ENCODE measurements around the gene TFF3.

Gene TFF3

GRCh38 chr21:42286416-42286815, 28.8 kb downstream of the TFF3 start:
- DNase-seq, result no peak

- no peak for DNase-seq
Measured at GRCh38 chr21:42285569-42286245, 29.5 kb downstream of the TFF3 start.

DNA sequence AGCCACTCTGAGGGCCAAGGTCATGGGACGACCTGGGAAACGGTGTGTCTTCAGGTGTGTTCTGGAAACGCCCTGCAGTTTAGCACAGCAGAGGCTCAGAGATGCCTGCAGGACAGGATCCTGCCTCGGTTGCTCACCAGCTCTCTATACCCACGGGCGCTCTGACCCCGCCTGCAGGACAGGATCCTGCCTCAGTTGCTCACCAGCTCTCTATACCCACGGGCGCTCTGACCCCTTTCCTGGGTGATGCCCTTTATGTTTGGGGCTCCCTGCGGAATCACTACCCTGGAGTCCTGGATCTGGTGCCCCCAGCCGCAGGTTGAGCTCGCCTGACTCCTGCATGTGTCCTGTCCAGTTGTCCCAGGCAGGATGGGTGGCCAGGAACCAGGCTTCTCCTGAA, 32.5 kb downstream of the TFF3 start:
- no peak for DNase-seq

DNA sequence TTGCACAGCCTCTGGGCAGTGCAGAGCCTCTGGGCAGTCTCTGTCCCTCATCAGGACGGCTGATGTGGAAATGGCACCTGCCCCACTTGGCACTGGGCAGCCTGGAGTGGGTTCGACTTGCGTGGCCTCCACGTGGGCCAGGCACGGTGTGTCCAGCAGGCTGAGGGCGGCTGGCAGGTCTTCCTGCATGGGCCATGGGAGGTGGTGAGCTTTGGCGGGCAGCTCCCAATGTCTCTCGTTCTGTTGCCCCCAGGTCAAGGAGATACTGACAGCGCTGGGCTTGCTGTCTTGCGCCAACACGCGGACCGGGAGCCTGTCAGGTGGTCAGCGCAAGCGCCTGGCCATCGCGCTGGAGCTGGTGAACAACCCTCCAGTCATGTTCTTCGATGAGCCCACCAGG, 33.2 kb downstream of the TFF3 start:
- no peak for DNase-seq

- no peak for DNase-seq
Measured at GRCh38 chr21:42281181-42281680, 34.0 kb downstream of the TFF3 start.

DNA sequence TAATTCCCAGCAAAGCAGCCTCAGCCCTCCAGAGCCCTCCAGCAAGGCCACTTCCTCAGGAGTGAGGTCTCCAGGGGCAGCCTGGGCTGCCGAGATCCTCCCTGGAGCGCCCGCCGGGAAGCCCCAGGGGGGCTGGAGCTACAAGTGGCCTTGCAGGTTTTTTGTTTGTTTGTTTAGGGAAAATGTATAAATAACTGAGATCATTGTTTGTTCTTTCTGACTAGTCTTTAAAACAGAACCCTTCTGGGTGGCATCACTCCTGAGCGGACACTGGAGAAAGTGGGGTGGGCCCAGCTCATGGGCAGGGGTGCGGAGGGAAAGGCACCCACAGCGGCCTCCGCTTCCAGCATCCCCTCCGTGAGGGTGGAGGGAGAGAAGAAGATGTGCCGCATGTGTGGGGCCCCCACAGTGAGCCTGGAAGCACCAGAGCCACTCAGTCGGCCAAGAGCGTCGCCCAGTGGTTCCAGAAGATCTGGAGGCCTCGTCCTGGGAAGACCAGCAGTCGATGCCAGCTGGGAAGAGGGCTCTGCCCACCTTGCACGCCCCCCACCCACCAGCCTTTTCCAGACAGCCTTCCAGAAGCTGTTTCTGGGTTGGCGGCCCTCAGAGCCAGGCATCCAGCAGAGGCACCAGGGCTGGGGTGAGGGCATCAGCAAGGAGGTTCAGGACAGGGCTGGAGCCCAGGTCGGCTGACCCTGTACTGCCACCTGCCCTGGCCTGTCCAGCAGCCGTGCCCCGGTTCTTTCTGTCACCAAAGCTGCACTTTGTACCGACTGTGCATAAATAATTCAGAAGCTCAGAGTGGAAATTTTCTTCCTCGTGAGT, 34.6 kb downstream of the TFF3 start:
- DNase-seq, result no peak

GRCh38 chr21:42279888-42280287, 35.3 kb downstream of the TFF3 start:
- DNase-seq, result no peak

DNA sequence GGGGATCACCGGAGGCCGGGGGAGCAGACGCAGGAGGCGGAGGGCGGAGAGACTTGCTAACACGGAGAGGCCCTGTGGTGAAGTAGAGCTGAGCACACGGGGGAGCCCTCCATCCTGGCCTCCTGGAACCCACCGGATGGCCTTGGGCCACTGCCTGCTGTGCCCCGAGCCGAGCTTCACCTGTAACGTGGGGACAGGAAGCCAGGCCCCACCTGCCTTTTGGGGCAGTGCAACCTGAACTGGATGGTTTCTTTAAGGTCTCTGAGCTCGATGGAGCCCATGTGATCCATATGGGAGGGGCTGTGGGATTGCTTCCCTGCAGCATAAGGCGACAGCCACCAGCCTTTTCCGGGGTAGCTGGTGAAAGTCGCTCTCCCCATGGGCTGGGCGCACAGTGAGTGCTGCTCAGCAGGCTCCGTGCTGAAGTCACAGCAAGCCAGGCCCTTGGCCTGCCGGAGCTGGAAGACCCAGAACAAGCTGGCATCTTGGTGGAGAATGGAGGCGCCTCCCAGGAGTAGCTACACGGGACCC, 35.8 kb downstream of the TFF3 start:
- no peak for DNase-seq

- DNase-seq, result no peak
Measured at GRCh38 chr21:42278451-42279149, 36.6 kb downstream of the TFF3 start.

GRCh38 chr21:42277593-42277992, 37.6 kb downstream of the TFF3 start:
- no peak for DNase-seq

DNA sequence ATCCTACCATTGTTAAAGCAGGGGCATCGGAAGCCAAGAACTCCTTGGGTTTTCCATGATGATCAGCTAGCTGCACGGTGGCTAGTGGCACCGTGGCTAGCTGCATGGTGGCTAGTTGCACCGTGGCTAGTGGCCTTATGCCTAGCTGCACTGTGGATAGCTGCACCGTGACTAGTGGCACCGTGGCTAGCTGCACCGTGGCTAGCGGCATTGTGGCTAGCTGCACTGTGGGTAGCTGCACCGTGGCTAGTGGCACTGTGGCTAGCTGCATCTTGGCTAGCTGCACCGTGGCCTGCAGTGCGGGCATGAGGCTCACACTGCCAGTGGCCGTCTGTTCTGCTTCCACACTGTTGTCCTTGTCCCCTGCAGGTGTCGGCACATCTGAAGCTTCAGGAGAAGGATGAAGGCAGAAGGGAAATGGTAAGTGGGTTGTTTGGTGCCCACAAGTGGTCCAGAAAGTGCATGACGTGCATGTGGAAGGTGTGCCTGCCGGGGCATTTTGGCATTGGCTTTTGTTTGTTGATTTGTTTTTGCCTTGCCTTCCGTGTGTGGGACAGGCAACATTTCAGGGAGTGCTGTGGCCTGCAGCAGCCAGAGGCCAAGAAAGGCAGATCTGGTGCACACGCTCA, 38.6 kb downstream of the TFF3 start:
- no peak for DNase-seq

DNA sequence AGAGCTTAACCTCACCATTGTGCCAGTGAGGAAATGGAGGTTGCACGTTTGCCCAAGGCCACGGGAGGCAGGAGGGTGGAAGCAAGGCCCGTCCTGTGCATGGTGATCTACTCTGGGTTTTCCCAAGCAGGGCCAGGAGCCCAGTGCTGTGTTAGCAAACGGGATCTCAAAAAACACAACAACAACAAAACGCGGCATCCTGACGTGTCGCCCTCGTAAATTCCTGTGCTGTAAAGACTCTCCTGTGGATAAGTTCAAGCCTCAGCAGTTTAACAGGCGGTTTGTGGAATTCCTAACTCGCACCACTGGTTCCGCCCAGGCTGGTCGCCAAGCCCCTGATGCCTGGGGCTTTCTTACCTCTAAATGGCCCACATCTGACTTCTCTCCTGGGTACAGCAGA, 39.1 kb downstream of the TFF3 start:
- DNase-seq, result no peak

DNA sequence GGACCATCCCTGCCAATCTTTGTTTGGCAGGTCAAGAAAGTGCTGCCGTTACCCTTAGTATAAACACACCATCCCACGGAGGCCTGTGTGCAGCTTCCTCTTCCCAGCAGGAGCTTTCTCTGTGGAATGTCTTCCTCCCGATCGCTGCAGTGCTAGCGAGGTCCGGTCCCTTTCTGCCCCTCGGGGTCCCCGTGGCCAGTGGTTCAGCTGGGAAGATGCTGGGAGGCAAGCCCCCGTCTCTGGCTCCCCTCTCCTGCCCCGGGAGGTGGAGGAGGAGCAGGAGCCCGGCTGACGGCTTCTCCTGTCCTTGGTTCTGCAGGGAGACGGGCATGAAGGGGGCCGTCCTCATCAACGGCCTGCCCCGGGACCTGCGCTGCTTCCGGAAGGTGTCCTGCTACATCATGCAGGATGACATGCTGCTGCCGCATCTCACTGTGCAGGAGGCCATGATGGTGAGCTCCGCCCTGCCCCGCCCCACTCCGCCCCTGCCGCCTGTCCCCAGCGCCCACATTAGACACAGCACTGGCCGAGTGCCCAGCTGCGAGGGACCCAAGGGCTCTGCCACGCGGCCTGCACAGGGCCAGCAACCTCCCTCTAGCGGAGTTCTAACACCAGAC, 42.1 kb downstream of the TFF3 start:
- DNase-seq, result no peak

- DNase-seq, result no peak
Measured at GRCh38 chr21:42272109-42272962, 42.9 kb downstream of the TFF3 start.

DNA sequence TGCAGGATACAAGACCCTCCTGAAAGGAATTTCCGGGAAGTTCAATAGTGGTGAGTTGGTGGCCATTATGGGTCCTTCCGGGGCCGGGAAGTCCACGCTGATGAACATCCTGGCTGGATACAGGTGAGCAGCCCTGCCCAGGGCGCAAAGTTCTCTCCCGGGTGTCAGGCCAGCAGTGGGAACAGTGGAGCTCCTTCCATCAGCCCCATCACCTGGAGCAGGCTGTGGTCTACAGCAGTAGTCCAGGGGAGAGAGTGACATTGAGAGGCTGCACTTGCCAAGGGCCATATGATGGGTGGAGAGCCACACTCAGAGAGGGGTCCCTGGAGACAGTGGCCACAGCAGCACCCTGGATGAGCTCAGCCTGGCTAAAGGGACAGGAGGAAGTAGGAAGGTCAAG, 44.1 kb downstream of the TFF3 start:
- no peak for DNase-seq

GRCh38 chr21:42269386-42269785, 45.8 kb downstream of the TFF3 start:
- DNase-seq, result no peak

DNA sequence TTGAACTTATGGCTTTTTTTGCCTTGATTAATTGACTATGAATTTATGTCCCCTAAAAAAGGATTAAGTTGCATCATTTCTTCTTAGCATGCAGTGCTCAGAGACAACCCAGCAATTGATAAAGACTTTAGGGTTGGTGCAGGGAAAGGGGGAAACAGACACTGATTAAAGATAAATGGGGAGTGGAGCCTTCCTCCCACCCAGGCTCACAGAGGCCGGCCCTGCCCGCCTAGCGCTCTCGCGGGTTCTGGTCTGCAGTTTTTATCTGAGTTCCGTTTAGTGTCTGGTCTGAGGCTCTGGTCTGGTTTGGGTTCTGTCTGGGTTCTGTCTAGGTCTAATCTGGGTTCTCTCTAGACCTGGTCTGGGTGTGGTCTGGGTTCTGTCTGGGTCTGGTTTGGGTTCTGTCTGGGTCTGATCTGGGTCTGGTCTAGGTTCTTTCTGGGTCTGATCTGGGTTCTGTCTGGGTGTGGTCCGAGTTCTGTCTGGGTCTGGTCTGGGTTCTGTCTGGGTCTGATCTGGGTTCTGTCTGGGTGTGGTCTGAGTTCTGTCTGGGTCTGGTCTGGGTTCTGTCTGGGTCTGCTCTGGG, 48.1 kb downstream of the TFF3 start:
- no peak for DNase-seq

DNA sequence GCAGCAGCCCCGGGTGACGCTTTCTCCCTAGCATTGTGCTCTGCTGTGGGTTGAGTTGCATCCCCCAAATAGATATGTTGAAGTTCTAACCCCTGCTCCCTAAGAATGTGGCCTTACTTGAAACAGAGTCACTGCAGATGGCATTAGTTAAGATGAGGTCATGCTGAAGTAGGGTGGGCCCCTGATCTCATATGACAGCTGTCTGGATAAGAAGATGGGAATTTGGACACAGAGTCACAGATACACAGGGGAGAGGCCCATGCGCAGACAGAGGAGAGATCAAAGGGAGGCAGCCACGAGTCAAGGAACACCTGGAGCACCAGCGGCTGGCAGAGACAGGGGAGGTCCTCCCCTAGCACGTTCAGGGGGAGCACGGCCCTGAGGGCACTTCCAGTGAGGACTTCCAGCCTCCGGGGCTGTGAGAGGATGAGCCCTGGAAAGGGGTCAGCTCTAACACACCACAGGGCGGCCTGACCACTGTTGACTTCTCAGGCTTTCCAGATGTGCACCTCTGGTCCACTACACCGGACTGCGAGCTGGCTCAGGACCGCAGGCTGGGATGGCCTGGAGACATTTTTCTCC, 49.9 kb downstream of the TFF3 start:
- no peak for DNase-seq

GRCh38 chr21:42264245-42265195, 50.7 kb downstream of the TFF3 start:
- no peak for DNase-seq
